ENCODE measurements around the gene SLC25A47. TPM values are rescaled to one million over a fixed set of nuclear protein-coding genes. Genes with fewer than 3 reads are reported as not detected.
A peak's percentile ranks its signal among the peaks of the same experiment; 100 is the strongest.
"Not testable (repeated sequence)": the region's sequence is repeated elsewhere in the genome, so short reads cannot be mapped to it uniquely, and the experiment has no call there.

Gene SLC25A47
- total and polyA plus RNA-seq, 4 donors = 23.7 to 469 (median 291) TPM

DNA sequence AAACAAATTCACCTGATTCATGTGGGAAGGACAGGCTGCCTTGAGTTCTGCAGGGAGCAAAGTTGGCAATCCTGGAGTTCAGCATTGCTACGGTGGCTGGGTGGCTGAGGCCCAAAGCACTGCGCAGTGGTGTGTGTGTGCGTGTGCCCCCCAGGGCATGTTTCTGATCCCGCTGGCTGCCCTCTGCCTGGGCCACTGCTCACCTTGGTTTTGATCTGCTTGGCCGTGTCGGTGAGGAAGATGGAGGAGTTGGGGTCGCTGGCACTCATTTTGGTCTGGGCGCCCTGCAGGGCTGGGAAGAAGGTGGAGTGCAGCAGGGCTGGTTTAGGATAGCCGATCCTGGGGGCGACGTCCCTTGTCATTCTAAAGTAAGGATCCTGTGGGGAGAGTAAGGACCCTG, 19.1 kb downstream of the SLC25A47 start:
- no peaks in the 10 kb centered on the region for H3K9me3 ChIP-seq (ENCODE audit: control insufficient read depth in 4 of 4, low read length in 3 of 4)
- H3K4me1 ChIP-seq (ENCODE audit: control insufficient read depth in 4 of 4, insufficient read depth in 4 of 4, low read length in 3 of 4) = peaks cover 0 to 6% (median 3%) of the 10 kb centered on the region in 4 donors
- H3K4me3 ChIP-seq (ENCODE audit: low read depth in 1 of 3, low read length in 3 of 3) = no peak overlapping the region
- DNase-seq (ENCODE audit: low spot score) = no peak
- 96% methylated on average over 11 of the region's 11 CpGs for WGBS
- peaks cover 8 to 28% (median 12%) of the 10 kb centered on the region in 4 donors for H3K36me3 ChIP-seq (ENCODE audit: control insufficient read depth in 4 of 4, insufficient read depth in 3 of 4, low read depth in 1 of 4, low read length in 3 of 4)
- TF ChIP-seq HNF4A (conservative IDR thresholded peaks at IDR 0.05) (no peak), SP1 (IDR thresholded peaks at IDR 0.05) (no peak), FOXA1 (IDR thresholded peaks at IDR 0.05) (no peak), EGR1 (IDR thresholded peaks at IDR 0.05; ENCODE audit: low read depth in 2 of 2) (no peak), NR2F2 (IDR thresholded peaks at IDR 0.05) (no peak), YY1 (IDR thresholded peaks at IDR 0.05) (no peak), FOXA2 (IDR thresholded peaks at IDR 0.05) (no peak), GABPA (IDR thresholded peaks at IDR 0.05 in 1 of 2, conservative IDR thresholded peaks at IDR 0.05 in 1 of 2) (no peak), JUND (IDR thresholded peaks at IDR 0.05) (no peak), RAD21 (IDR thresholded peaks at IDR 0.05) (no peak), RXRA (IDR thresholded peaks at IDR 0.05) (no peak), TAF1 (conservative IDR thresholded peaks at IDR 0.05) (no peak)
- TF ChIP-seq, protein P1, sequence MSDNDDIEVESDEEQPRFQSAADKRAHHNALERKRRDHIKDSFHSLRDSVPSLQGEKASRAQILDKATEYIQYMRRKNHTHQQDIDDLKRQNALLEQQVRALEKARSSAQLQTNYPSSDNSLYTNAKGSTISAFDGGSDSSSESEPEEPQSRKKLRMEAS (IDR thresholded peaks at IDR 0.05) = no peak
- TF ChIP-seq, protein P2, sequence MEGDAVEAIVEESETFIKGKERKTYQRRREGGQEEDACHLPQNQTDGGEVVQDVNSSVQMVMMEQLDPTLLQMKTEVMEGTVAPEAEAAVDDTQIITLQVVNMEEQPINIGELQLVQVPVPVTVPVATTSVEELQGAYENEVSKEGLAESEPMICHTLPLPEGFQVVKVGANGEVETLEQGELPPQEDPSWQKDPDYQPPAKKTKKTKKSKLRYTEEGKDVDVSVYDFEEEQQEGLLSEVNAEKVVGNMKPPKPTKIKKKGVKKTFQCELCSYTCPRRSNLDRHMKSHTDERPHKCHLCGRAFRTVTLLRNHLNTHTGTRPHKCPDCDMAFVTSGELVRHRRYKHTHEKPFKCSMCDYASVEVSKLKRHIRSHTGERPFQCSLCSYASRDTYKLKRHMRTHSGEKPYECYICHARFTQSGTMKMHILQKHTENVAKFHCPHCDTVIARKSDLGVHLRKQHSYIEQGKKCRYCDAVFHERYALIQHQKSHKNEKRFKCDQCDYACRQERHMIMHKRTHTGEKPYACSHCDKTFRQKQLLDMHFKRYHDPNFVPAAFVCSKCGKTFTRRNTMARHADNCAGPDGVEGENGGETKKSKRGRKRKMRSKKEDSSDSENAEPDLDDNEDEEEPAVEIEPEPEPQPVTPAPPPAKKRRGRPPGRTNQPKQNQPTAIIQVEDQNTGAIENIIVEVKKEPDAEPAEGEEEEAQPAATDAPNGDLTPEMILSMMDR (IDR thresholded peaks at IDR 0.05; ENCODE audit: low read depth, low read length, missing input control) = no peak
- TF ChIP-seq, protein P3, sequence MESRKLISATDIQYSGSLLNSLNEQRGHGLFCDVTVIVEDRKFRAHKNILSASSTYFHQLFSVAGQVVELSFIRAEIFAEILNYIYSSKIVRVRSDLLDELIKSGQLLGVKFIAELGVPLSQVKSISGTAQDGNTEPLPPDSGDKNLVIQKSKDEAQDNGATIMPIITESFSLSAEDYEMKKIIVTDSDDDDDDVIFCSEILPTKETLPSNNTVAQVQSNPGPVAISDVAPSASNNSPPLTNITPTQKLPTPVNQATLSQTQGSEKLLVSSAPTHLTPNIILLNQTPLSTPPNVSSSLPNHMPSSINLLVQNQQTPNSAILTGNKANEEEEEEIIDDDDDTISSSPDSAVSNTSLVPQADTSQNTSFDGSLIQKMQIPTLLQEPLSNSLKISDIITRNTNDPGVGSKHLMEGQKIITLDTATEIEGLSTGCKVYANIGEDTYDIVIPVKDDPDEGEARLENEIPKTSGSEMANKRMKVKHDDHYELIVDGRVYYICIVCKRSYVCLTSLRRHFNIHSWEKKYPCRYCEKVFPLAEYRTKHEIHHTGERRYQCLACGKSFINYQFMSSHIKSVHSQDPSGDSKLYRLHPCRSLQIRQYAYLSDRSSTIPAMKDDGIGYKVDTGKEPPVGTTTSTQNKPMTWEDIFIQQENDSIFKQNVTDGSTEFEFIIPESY (IDR thresholded peaks at IDR 0.05) = no peak
- TF ChIP-seq, protein P4, sequence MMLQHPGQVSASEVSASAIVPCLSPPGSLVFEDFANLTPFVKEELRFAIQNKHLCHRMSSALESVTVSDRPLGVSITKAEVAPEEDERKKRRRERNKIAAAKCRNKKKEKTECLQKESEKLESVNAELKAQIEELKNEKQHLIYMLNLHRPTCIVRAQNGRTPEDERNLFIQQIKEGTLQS (IDR thresholded peaks at IDR 0.05) = no peak
- TF ChIP-seq, protein P5, sequence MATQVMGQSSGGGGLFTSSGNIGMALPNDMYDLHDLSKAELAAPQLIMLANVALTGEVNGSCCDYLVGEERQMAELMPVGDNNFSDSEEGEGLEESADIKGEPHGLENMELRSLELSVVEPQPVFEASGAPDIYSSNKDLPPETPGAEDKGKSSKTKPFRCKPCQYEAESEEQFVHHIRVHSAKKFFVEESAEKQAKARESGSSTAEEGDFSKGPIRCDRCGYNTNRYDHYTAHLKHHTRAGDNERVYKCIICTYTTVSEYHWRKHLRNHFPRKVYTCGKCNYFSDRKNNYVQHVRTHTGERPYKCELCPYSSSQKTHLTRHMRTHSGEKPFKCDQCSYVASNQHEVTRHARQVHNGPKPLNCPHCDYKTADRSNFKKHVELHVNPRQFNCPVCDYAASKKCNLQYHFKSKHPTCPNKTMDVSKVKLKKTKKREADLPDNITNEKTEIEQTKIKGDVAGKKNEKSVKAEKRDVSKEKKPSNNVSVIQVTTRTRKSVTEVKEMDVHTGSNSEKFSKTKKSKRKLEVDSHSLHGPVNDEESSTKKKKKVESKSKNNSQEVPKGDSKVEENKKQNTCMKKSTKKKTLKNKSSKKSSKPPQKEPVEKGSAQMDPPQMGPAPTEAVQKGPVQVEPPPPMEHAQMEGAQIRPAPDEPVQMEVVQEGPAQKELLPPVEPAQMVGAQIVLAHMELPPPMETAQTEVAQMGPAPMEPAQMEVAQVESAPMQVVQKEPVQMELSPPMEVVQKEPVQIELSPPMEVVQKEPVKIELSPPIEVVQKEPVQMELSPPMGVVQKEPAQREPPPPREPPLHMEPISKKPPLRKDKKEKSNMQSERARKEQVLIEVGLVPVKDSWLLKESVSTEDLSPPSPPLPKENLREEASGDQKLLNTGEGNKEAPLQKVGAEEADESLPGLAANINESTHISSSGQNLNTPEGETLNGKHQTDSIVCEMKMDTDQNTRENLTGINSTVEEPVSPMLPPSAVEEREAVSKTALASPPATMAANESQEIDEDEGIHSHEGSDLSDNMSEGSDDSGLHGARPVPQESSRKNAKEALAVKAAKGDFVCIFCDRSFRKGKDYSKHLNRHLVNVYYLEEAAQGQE (IDR thresholded peaks at IDR 0.05) = no peak
- H3K27ac ChIP-seq (ENCODE audit: low read depth in 1 of 2, low read length in 2 of 2) = peak overlapping the region; percentile 1 to 17
- no peaks in the 10 kb centered on the region for H3K27me3 ChIP-seq (ENCODE audit: control insufficient read depth in 4 of 4, insufficient read depth in 4 of 4, low read length in 3 of 4)
- no peak overlapping the region for H3K9ac ChIP-seq (ENCODE audit: low read depth in 1 of 2, low read length in 2 of 2)

DNA sequence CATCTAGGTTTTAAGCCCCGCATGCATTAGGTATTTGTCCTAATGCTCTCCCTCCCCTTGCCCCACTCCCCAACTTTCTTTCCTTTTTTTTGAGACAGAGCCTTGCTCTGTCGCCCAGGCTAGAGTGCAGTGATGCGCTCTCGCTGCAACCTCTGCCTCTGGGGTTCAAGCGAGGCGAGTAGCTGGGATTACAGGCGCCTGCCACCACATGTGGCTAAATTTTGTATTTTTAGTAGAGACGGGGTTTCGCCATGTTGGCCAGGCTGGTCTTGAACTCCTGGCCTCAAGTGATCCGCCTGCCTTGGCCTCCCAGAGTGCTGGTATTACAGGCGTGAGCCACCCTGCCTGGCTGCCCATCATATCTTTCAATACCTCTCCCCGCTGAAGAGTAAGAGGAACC, 19.7 kb downstream of the SLC25A47 start:
- peaks cover 8 to 26% (median 13%) of the 10 kb centered on the region in 4 donors for H3K36me3 ChIP-seq (ENCODE audit: control insufficient read depth in 4 of 4, insufficient read depth in 3 of 4, low read depth in 1 of 4, low read length in 3 of 4)
- not testable (repeated sequence) for H3K4me3 ChIP-seq (ENCODE audit: low read depth in 1 of 3, low read length in 3 of 3); H3K4me1 ChIP-seq (ENCODE audit: control insufficient read depth in 4 of 4, insufficient read depth in 4 of 4, low read length in 3 of 4); H3K9ac ChIP-seq (ENCODE audit: low read depth in 1 of 2, low read length in 2 of 2); H3K27me3 ChIP-seq (ENCODE audit: control insufficient read depth in 4 of 4, insufficient read depth in 4 of 4, low read length in 3 of 4); H3K9me3 ChIP-seq (ENCODE audit: control insufficient read depth in 4 of 4, low read length in 3 of 4); H3K27ac ChIP-seq (ENCODE audit: low read depth in 1 of 2, low read length in 2 of 2); DNase-seq (ENCODE audit: low spot score)
- WGBS = 98% methylated on average over 12 of the region's 12 CpGs

DNA sequence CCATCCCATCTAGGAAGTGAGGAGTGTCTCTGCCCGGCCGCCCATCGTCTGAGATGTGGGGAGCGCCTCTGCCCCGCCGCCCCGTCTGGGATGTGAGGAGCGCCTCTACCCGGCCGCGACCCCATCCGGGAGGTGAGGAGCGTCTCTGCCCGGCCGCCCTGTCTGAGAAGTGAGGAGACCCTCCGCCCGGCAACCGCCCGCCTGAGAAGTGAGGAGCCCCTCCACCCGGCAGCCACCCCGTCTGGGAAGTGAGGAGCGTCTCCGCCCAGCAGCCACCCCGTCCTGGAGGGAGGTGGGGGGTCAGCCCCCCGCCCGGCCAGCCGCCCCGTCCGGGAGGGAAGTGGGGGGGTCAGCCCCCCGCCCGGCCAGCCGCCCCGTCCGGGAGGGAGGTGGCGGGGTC, 21.5 kb downstream of the SLC25A47 start:
- peaks cover 6 to 39% (median 13%) of the 10 kb centered on the region in 4 donors for H3K36me3 ChIP-seq (ENCODE audit: control insufficient read depth in 4 of 4, insufficient read depth in 3 of 4, low read depth in 1 of 4, low read length in 3 of 4)
- DNase-seq (ENCODE audit: low spot score); H3K9ac ChIP-seq (ENCODE audit: low read depth in 1 of 2, low read length in 2 of 2); H3K4me1 ChIP-seq (ENCODE audit: control insufficient read depth in 4 of 4, insufficient read depth in 4 of 4, low read length in 3 of 4); H3K27ac ChIP-seq (ENCODE audit: low read depth in 1 of 2, low read length in 2 of 2); H3K4me3 ChIP-seq (ENCODE audit: low read depth in 1 of 3, low read length in 3 of 3); H3K9me3 ChIP-seq (ENCODE audit: control insufficient read depth in 4 of 4, low read length in 3 of 4); H3K27me3 ChIP-seq (ENCODE audit: control insufficient read depth in 4 of 4, insufficient read depth in 4 of 4, low read length in 3 of 4): not testable (repeated sequence)
- 95% methylated on average over 24 of the region's 35 CpGs for WGBS
